Hepatocyte (in vitro differentiated cells): ENCODE data around the gene NEUROD2.

Source experiments
- EZH2 ChIP-seq: fragments of 200-600 bp; sonication (generic); IDR thresholded peaks from 2 replicates; pipeline ENCODE4 v1.6.1; 2016; ENCODE audit warnings: antibody characterized with exemption, mild to moderate bottlenecking, borderline replicate concordance
- EZH2phosphoT487 ChIP-seq: fragments of 200-600 bp; sonication (generic); IDR thresholded peaks from one replicate; pipeline ENCODE4 v1.6.1; 2018; ENCODE audit warnings: antibody characterized with exemption, mild to moderate bottlenecking, low read depth, moderate library complexity; ENCODE audit not compliant: unreplicated experiment, severe bottlenecking
- TF ChIP-seq, protein P1 (sequence below): fragments of 200-600 bp; sonication (generic); IDR thresholded peaks from 2 replicates; pipeline ENCODE4 v1.5.1; 2016; ENCODE audit warnings: antibody characterized with exemption, mild to moderate bottlenecking; ENCODE audit not compliant: poor library complexity

DNA sequence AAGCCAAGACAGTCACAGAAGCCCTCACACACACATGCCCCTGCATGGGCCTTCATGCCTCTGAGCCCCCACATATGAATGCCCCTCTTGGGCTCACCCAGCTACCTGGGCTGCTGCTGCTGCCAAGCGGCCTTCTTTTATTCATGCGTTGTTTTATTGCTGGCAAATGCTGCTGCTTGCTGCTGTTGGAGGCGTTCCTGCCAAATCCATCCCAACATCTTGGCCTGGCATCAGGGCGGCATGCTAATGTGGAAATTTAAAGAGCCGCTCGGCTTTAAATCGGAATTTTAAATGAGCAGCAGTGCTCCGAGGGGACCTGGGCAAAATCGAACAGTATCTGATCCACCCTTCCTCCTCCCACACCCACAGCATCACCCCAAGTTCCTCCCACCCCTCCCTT, 39.0 kb downstream of the NEUROD2 start:
- TF ChIP-seq, protein P1, sequence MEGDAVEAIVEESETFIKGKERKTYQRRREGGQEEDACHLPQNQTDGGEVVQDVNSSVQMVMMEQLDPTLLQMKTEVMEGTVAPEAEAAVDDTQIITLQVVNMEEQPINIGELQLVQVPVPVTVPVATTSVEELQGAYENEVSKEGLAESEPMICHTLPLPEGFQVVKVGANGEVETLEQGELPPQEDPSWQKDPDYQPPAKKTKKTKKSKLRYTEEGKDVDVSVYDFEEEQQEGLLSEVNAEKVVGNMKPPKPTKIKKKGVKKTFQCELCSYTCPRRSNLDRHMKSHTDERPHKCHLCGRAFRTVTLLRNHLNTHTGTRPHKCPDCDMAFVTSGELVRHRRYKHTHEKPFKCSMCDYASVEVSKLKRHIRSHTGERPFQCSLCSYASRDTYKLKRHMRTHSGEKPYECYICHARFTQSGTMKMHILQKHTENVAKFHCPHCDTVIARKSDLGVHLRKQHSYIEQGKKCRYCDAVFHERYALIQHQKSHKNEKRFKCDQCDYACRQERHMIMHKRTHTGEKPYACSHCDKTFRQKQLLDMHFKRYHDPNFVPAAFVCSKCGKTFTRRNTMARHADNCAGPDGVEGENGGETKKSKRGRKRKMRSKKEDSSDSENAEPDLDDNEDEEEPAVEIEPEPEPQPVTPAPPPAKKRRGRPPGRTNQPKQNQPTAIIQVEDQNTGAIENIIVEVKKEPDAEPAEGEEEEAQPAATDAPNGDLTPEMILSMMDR, result no peak
- no peak for TF ChIP-seq EZH2
- no peak for TF ChIP-seq EZH2phosphoT487
